GM12878 (cell line): ENCODE measurements around the gene TBC1D10A. TPM values are rescaled to one million over a fixed set of nuclear protein-coding genes. Genes with fewer than 3 reads are reported as not detected.

Experiments used
- ATF7 ChIP-seq: fragments of 450-650 bp; IDR thresholded peaks from 2 replicates; pipeline ENCODE4 v1.6.1; 2016; ENCODE audit warnings: low read depth, mild to moderate bottlenecking
- CEBPB ChIP-seq, 2 experiments: fragments of 150-350 bp in 1 of 2; IDR thresholded peaks; 2 replicates each; pipeline ENCODE4 v1.6.1; 2012 to 2014; ENCODE audit warnings: low read depth in 2 of 2, low read length in 2 of 2, borderline replicate concordance in 1 of 2, inconsistent platforms in 1 of 2
- CEBPZ ChIP-seq: fragments of 150-350 bp; IDR thresholded peaks from 2 replicates; pipeline ENCODE4 v1.6.1; 2016; ENCODE audit warnings: low read depth, low read length
- E2F8 ChIP-seq: fragments of 450-650 bp; IDR thresholded peaks from 2 replicates; pipeline ENCODE4 v1.6.1; 2018; ENCODE audit warnings: mild to moderate bottlenecking, low read depth, moderate library complexity; ENCODE audit not compliant: partially characterized antibody
- EZH2 ChIP-seq: IDR thresholded peaks from 2 replicates; pipeline ENCODE4 v1.6.1; 2012; ENCODE audit warnings: low read depth, mild to moderate bottlenecking, control low read depth, inconsistent platforms, low read length, borderline replicate concordance; ENCODE audit not compliant: control insufficient read depth
- IRF3 ChIP-seq: fragments of 450-650 bp; IDR thresholded peaks from 2 replicates; pipeline ENCODE4 v1.6.1; 2014; ENCODE audit warnings: mild to moderate bottlenecking
- PAX8 ChIP-seq: fragments of 450-650 bp; IDR thresholded peaks from 2 replicates; pipeline ENCODE4 v1.6.1; 2017; ENCODE audit warnings: mild to moderate bottlenecking, moderate library complexity
- PRDM15 ChIP-seq: fragments of 450-650 bp; formaldehyde crosslinking; IDR thresholded peaks from 2 replicates; pipeline ENCODE4 v1.4.0; 2020; ENCODE audit warnings: mild to moderate bottlenecking, moderate library complexity
- SREBF2 ChIP-seq: IDR thresholded peaks from 2 replicates; pipeline ENCODE4 v1.6.1; 2012; ENCODE audit warnings: mild to moderate bottlenecking, low read length
- SUPT20H ChIP-seq: IDR thresholded peaks from 2 replicates; pipeline ENCODE4 v1.6.1; 2011; ENCODE audit warnings: low read depth, mild to moderate bottlenecking, low read length, moderate library complexity, borderline replicate concordance; ENCODE audit not compliant: control insufficient read depth
- ZBTB4 ChIP-seq: fragments of 450-650 bp; formaldehyde crosslinking; IDR thresholded peaks from 2 replicates; pipeline ENCODE4 v1.4.0; 2022; ENCODE audit warnings: mild to moderate bottlenecking, moderate library complexity
- ZNF274 ChIP-seq: IDR thresholded peaks from one replicate; pipeline ENCODE4 v1.8.0; 2011; ENCODE audit not compliant: insufficient read length, insufficient read depth
- ZZZ3 ChIP-seq: IDR thresholded peaks from 2 replicates; pipeline ENCODE4 v1.6.1; 2011; ENCODE audit warnings: low read depth; ENCODE audit not compliant: control insufficient read depth, insufficient read length
- polyA plus RNA-seq, 11 experiments: library from polyadenylated mRNA; depleted of rRNA in 4 of 11; unstranded in 6 of 11; stranded (reverse) in 5 of 11; fragments of >200 nt; fragmentation: Nextera tagmentation in 4 of 11; fragmentation: Illumina TruSeq in 1 of 11; extraction: Ambion mirVana in 4 of 11; extraction: Trizol in 1 of 11; gene quantifications; 1 replicate in 1 of 11; 2 replicates in 10 of 11; pipeline versions ENCODE4 v1.2.1 to v1.2.3, GENCODE V29; 2011 to 2016; ENCODE audit warnings: inconsistent platforms in 2 of 11, missing spikeins in 2 of 11, low read depth in 1 of 11
- total RNA-seq, 4 experiments: library from RNA; depleted of rRNA in 3 of 4; stranded (reverse); fragments of >200 nt in 3 of 4; fragmentation: Illumina TruSeq in 1 of 4; extraction: Trizol in 1 of 4; gene quantifications; 2 replicates each; pipeline versions ENCODE4 v1.2.1 to v1.2.3, GENCODE V29; 2013 to 2021

The TBC1D10A gene
- total and polyA plus RNA-seq, 10 of the 15 experiments (the other 5 are each of a cell fraction or from before 2014, with no cell fraction given), result 0.27 to 25.7 (median 15.3) TPM

- TF ChIP-seq EZH2 (no peak), ATF7 (peak; percentile 87), SREBF2 (no peak), PAX8 (no peak), ZZZ3 (no peak), CEBPZ (no peak), IRF3 (no peak), E2F8 (no peak), ZBTB4 (CRISPR knock-in tag) (no peak), ZNF274 (no peak), CEBPB (IDR thresholded peaks at IDR 0.05; ENCODE audit: borderline replicate concordance in 1 of 2, low read depth in 2 of 2, low read length in 2 of 2) (no peak), SUPT20H (no peak), PRDM15 (CRISPR knock-in tag) (no peak)
Measured at GRCh38 chr22:30309951-30310741, 16.6 kb downstream of the TBC1D10A start (continued).
